Effector CD4-positive, alpha-beta T cell (primary cell): Measurements from ENCODE around the gene PIP5K1C.
A peak's percentile ranks its signal among the peaks of the same experiment; 100 is the strongest.

Source experiments
- DNase-seq: peaks from one replicate; pipeline ENCODE4 v3.0.0-alpha.2; 2020

Gene PIP5K1C

DNA sequence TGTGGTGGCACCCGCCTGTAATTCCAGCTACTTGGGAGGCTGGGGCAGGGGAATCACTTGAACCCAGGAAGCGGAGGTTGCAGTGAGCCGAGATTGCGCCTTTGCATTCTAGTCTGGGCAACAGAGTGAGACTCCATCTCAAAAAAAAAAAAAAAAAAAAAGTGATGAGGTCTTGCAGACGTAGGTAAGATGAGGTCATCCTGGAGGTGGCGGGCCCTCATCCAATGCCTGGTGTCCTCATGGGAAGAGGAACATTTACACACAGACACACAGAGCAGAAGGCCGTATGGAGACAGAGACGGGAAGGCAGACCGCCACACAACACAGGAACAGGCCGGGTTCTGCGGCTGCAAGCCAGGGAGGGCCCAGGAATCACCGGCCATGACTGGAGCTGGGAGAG is 78.0 kb downstream of the PIP5K1C start:
- DNase-seq, result no peak

DNA sequence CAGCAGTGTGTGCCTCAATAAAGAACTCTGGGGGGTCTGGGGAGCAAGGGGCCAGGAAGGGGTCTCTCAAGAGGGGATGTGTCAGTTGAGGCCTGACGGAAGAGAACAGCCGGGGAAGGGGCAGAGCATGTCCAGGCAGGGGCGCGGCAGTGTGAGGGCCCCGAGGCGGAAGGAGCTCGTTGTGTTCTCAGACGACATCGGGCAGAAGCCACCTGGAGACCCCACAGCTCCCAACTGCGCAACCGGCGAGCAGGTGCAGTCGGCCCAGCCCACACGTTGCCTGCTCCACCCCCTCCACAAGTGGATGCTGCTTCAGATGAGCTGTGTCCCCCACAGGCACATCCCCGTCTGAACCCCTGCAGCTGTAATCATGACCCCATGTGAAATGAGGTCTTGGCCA is 78.6 kb downstream of the PIP5K1C start:
- DNase-seq, result no peak

DNA sequence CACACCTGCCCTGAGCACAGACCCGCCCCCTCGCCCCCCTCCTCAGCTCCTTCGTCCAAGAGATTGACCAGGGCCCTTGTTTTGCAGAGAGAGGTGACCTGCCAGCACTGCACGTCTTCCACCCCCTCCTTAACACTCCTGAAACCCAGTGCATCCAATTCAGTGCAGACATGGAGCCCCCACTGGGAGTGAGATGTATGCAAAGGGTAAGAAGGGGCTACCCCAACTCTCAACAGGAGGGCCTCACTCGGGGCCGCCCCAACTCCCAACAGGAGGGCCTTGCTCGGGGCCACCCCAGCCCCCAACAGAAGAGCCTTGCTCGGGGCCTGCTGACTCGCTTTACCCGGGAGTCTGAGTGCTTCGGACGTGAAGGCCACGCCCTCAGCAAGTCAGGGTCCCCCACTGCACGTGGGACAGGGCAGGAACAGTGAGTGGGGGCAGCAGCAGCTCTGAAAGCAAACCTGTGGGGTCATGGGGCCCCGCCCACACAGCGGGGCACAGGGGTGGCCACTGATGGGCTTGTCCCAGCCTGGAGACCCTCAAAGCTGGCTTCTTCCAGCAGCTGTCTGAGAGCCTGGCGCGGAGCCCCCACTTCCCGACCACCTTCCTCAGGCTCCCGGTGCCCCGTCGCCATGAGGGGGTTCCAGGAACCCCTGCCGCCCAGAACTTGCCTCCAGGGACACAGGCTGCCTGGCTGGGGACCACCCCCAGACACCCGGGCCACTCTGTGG is 79.3 kb downstream of the PIP5K1C start:
- DNase-seq, result no peak

DNA sequence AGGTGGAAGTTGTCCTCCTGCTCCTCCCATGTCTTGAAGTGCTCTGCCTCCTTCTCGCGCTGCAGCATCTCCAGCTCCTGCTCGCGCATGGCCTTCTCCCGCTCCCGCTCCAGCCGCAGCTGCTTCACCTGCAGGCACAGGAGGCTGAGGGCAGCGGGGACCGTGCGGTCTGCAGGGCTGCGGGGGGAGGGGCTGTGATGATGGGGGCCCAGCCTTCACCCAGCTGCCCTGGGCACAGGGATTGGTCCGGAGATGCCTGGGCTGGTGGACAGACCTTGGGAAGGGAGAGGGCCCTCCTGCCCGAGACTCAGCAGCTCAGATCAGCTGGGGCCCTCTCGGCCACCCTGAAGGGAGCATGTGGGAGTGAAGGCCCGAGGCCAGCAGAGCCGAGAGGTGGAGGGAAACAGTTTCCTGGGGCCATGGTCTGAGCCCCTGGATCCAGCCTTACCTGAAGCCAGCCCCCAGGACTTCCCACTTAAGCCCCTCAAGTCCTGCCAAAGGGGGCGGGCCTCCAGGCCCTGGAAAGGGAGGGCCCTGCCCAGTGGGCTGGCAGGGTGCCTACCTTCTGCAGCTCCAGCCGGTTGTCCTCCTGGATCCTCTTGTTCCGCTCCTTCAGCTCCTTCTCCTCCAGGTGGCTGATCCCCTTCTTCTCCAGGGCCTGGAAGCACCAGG is 80.0 kb downstream of the PIP5K1C start:
- DNase-seq, result no peak

DNA sequence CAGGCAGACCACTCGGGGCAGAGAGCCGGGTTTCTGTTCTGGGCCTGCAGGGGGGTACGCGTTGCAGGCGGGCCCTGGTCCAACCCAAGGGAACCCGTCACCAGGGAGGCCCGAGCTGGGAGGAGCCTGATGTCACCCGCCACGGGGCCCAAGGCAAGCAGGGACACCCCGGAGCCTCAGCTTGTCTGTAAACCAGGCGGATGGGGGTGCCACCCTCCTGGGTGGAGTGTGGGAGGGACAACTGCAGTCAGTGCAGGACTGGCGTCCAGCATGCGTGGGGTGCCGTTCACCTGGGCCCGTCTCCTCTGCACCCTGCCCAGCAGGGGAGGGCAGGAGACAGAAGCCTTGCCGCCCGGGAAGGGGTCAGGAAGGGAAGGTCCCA is 80.6 kb downstream of the PIP5K1C start:
- DNase-seq, result no peak

DNA sequence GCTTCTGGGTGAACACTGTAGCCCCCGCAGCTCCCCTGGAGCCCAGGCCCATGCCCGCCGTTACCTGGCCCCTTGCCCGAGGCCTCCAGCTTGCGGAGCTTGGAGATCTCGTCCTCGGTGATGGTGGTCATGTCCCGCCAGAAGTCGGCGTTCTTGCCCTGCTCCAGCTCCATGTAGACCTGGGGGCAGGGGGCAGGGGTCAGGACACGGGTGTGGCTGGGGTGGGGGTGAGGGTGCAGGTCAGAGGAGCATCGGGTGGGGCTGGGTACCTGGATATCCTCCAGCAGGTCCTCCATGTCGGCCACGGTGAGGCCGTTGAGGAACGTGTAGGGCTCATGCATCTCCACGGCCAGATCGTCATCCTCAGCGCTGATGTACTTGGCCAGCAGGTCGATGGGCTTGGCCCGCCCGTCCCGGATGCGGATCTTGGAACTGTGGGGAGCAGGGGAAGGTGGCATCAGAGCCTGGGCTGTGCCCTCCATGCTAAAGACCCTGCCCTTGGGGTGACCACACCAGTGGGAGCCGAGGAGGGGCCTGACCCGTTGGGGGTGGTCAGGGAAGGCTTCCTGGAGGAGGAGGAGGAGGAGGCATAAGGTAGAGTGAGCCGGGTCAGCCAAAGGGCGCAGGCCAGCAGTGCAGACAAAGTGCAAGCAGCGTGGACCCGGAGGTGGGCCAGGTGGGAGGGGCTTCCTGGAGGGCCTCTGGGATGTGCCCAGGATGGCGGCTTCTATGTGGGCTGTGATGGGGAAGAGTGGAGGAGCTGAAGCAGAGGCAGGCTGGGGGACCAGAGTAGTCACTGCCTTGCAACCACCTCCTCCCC is 81.2 kb downstream of the PIP5K1C start:
- DNase-seq, result no peak

DNA sequence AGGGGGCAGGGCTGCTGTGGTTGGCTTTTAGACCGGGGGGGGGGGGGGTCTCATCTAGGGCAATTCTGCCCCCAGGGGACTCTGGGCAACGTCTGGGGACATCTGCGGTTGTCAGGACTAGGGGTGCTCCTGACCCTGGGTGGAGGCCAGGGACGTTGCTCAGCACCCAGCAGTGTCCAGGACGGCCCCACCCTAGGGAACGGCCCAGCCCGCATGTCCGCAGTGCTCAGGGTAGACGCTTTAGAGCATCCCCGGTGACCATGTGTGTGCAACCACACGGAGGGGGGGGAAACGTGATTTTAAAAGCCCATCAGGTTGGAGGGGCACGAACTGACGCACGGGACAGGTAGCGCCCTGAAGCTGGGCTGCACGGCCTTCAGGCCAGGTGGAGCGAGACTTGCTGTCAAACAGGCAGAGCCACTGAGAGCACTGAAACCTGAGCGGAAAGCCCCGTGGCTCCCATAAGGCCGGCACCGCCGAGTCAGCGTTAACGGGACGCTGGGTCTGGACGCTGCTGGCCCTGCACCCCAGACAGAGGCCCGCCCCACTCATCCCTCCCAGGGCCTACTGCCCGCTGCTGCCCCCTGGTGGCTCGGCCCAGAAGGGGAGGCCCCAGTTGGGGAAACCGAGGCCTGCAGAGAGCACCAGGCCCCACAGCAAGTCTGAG is 82.0 kb downstream of the PIP5K1C start:
- DNase-seq, result peak; percentile 38

DNA sequence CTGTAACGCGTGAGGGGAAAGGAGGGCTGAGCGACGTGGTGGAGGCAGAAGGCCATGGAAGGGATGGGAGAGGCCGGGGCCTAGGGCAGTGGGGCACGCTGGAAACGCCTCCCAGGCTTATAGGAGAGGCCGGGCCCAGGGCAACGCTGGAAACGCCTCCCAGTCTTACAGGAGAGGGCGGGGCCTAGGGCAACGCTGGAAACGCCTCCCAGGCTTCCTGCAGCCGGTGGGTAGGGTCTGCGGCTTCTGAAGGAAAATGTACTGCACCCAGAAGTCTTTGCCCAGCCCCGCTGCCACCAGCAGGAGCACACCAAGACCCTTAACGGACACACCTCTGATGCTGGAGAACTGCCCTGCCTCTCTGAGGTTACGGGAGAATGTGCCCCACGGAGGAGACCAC is 82.8 kb downstream of the PIP5K1C start:
- no peak for DNase-seq

DNA sequence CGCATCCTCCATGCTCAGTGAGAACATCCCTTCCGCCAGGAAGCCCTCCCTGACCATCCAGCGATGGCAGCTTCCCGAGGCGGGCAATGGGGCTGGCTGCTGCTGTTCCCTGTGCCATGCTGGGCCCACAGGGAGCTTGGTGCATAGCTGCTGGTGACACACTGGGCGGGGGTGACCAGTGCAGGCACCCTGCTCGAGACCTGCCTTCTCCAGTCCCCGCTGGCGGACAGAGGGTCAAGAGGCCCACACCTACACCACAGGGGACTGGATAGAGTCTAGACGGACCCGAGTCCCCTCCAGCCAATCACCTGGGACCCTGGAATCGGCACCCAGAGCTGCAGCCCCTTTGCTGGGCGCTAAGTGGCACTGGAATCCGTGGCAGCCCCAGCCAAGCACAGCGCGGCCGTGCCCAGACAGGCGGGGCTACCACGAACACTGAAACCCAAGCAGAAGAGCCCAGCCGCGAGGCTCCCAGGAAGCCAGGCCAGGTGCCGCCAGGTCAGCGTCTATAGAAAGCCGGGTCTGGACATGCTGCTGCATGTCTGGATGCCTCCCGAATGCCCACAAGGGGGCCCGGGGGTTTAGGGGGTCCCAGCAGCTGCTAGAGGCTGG is 84.6 kb downstream of the PIP5K1C start:
- DNase-seq, result no peak

DNA sequence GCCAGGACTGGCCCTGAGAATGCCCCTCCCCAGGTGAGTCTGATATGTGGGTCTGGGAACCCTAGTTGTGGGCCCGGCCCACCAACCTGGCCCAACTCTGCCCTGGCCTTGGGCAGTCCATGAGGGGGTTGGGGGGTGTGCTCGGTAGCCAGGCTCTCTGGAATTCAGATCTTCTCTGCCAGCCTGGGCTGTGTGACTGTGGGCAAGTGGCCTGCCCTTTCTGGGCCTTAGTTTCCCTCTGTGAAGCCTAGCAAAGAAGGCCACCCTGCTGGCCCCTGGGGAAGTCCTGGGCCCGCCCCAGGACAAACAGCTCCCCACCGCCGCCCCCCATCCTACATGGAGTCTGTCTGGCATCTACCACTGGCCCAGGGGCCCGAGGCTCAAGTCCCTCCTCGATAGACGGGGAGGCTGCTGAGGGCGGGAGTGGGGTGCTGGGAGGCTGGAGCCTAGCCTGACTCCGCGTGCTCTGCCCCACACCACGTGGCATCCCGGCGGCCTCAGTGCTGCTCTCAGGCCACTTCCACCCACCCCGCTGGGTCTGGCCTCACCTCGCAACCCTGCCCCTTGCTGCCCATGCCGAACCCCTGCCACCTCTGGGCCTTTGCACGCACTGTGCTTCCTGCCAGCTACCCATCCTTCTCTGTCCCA is 85.3 kb downstream of the PIP5K1C start:
- no peak for DNase-seq

DNA sequence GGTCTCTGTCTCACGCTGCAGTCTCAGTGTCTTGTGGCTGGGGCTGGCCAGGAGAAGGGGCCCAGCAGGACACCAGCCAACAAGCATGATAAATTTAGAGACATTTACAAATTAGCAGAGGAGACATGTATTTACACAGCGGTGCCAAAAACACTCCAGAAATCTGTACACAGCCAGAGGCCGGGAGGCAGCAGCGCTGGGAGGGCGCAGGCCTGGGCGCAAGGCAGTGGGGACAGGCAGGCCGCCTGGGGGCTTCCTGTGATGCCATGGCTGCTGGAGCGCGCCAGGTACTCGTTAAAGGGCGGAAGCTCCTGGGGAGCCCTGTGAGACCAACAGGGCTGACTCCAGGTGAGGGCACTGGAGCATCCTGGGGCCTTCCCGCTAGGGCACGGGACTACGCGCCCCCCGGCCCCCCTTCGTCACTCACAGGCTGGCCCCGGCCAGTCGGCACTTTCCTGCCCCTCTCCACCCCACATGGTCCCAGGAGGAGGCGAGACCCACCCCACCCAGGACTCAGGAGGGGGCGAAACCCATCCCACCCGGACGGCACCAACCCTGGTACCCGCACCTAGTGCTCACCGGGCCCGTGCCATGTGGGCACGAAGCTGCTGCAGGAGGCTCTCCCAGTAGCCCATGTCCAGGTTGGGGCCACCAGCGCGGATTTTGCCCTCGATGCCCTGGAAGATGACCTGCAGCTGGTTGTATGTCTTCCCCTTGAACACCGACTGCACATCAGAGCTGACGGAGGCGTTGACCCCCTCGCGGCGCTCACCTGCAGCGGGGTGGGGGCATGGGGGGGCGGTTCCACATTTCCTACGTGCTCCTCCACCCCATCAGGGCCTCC is 86.2 kb downstream of the PIP5K1C start:
- DNase-seq, result no peak

DNA sequence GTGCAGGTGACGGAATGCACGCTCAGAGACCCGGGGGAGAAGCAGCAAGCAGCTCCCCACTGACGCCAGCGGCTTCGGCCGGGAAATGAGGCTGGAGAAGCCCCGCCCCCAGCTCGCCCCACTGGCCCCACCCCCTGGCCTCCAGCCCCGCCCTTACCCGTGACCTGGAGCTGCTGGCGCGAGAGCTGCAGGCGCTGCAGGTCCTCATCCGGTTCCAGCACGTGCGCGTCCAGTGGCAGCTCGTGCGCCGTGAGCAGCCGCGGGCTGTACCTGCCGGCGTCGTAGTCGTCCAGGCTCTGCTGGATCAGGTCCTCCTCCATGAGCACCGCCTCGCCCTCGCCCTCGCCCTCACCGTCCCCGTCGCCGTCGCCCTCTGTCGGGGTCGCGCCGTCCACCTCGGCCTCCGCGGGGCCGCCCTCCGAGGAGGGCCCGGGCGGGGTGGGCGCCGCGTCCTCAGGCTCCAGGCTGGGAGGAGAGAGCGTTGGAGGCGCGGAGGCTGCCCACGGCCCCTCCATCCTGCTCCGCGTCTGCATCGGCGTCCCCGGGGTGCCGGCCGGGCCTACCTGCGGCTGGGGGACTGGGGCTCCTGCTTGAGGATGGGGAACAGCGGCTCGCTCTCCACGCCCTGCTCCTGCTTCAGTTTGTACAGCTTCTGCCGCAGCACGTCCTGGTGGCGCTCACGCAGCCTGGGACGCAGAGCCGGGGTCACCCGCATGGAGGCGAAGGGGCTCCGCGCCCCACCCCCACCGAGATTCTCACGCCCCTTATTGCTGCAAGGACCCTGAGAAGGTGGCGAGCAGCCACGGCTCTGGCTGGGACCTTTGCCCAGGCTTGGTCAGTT is 87.1 kb downstream of the PIP5K1C start:
- no peak for DNase-seq

DNA sequence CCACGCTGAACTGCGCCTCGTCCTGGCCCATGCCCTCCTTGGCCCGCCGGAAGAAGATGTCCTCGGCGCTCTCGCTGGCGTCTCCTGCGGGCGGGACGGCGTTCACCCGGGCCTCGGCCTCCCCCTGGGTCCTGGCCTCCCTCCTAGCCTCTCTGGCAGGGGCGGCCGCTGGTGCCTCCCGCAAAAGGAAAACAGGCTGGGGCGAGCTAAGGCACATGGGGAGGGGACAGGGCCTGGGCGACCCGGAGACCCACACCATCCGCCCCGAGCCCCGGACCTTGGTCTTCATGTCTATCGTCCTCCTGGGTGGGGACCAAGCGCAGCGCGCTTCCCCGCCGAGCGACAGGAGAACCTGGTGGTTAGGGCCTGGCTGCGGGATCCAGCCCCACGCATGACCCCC is 87.9 kb downstream of the PIP5K1C start:
- DNase-seq, result no peak

DNA sequence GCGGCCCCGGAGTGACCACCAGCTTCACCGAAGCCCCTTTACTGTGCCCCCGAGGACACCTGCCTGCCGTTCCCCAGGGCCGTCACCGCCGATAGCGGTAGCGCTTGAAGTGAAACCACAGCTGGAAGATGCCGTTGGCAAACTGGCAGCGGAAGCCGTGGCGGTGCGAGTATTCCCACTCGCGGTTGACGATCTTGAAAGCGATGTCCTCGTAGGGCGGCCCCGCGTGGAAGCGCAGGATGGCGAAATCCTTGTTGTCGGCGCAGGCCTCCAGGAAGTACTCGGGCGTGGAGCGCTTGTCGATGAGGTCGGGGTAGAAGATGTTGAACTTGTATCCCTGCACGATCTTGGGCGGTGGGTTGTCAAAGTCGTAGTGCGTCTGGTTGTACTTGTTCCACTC is 88.4 kb downstream of the PIP5K1C start:
- no peak for DNase-seq

DNA sequence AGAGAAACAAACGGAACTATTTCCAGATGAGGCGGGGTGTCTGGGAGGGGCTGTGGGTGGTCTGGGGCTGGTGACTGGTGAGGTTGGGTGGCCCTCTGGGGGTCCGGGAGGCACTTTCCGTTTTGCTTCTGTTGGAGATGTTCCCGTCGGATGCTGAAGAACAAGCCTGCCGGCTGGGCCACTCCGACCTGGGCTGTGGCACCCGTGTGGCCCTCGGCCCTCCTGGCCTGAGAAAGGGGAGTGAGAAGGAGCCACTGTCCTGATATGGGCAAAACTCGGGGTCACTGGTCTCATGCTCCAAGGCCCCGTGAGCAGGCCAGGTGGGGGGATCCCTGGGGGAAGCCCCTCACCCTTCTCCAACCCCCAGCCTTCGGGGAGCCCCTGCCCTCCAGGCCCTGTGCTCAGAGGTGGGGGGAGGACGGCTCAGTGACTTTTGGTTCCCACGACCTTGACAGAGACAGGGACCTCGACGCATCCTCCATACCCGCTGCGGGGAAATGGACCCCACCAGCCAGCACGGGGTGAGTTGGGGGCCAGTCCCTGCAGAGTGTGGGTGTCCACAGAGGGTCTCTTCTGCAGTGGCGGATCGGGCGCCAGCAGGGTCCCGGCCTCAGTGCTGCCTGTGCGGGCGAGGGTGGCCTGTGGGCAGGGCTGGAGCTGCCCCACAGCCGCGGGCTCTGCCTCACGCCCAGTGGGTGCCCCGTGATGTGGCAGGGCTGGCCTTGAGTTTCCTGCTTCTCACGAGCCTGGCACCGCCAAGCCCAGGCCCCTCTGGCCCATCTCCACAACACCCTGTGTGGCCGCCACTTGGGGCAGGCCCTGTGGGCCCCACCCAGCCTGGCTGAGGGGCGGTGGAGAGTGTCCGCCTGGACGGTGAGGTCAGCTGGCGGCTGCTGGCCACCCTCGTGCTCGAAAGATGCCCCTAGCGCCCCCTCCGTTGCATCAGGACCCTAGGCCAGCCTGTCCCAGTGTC is 89.2 kb downstream of the PIP5K1C start:
- DNase-seq, result no peak

DNA sequence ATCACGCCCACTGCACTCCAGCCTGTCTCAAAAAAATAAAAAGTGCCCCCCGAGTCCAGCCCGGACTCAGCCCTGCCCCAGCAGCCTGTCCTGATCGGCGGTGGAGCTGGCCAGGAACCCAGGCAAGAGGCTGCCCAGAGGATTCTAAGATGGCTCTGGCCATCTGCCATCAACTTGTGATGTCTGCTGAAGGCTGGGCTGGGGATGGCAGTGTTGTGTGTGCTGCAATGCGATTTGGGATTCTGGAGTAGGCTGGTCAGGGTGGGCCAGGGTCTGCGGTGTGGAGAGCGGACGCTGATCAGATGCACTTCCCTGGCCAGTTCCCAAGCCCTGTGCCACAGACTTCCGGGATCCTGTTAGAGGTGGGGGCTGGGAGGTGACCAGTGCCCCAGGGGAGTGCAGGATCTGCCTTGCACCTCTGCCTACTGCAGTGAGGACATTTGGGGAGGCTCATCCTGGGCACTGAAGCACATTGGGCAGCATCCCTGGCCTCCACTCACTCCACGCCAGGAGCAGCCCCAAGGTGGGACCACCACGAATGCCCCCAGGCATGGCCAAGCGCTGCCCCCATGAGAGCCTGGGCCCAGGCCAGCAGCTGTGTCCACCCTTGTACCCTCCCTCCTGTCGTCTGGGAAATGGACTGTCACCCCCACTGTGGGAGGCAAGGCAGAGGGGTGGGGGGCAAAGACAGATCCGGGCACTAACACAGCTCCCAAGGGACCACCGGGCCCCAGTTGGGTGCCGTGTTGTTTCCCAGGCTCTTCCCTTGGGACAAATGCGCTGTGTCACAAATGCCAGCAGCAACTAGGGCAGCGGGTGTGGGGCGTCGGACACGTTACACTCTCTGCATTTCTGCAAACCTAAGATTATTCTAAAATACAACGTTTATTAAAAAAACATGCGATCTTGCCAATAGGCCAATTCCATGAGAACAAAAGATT is 90.2 kb downstream of the PIP5K1C start:
- DNase-seq, result no peak

DNA sequence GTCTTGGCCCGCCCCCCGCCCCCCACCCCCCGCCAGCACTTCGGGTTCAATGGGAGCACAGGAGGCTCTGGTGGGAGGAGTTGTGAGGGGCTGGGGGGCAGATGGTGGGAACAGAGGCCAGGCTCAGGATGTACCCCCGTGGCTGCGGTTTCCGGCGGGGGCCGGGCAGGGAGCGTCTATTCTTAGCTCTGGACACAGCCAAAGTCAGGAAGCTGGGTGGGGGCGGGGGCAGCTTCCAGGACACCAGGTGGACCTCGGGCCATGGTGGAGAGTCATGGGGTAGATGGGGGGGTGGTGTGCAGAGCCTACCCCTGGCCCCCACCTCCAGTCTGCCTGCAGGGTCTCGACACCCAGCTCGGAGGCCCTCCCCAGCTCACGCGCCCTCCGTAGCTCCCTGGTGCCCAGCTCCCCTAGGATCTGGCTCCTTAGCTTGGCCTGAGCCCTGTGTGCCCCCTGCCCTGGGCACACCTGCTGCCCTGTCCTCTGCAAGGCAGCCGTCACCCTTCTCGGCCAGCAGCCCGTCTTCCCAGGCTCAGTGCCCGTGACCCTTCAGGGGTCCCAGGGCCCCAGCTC is 91.4 kb downstream of the PIP5K1C start:
- DNase-seq, result no peak
